NCI-H146 (cell line): Measurements from ENCODE around the gene DLG2.

Experiments used
- DNase-seq: peaks from one replicate; lab custom pipeline; 2025; lab: John Stamatoyannopoulos, UW

DLG2 gene

GRCh38 chr11:83520849-83521248 is 2106.3 kb downstream of the DLG2 start:
- peak; percentile 10 for DNase-seq

- DNase-seq: peak; percentile 15
Observed at GRCh38 chr11:83511646-83512045, 2115.5 kb downstream of the DLG2 start.

GRCh38 chr11:83510530-83511460 is 2116.3 kb downstream of the DLG2 start:
- DNase-seq: no peak

GRCh38 chr11:83508804-83509203 is 2118.3 kb downstream of the DLG2 start:
- peak; percentile 3 for DNase-seq

- DNase-seq: no peak
Observed at GRCh38 chr11:83502041-83502440, 2125.1 kb downstream of the DLG2 start.

GRCh38 chr11:83493917-83494316 is 2133.2 kb downstream of the DLG2 start:
- no peak for DNase-seq

- DNase-seq: no peak
Observed at GRCh38 chr11:83493034-83493433, 2134.1 kb downstream of the DLG2 start.

- no peak for DNase-seq
Observed at GRCh38 chr11:83483808-83484207, 2143.3 kb downstream of the DLG2 start.

- no peak for DNase-seq
Observed at GRCh38 chr11:83480811-83481210, 2146.3 kb downstream of the DLG2 start.

GRCh38 chr11:83480251-83480650 is 2146.9 kb downstream of the DLG2 start:
- DNase-seq: no peak

- DNase-seq: no peak
Observed at GRCh38 chr11:83477772-83478171, 2149.4 kb downstream of the DLG2 start.

- no peak for DNase-seq
Observed at GRCh38 chr11:83475760-83476159, 2151.4 kb downstream of the DLG2 start.

- DNase-seq: no peak
Observed at GRCh38 chr11:83473743-83474142, 2153.4 kb downstream of the DLG2 start.

- DNase-seq: no peak
Observed at GRCh38 chr11:83472806-83473205, 2154.3 kb downstream of the DLG2 start.

GRCh38 chr11:83471831-83472727 is 2155.1 kb downstream of the DLG2 start:
- no peak for DNase-seq

- DNase-seq: no peak
Observed at GRCh38 chr11:83467837-83468236, 2159.3 kb downstream of the DLG2 start.

- no peak for DNase-seq
Observed at GRCh38 chr11:83464160-83464944, 2162.8 kb downstream of the DLG2 start.

GRCh38 chr11:83459798-83460197 is 2167.3 kb downstream of the DLG2 start:
- DNase-seq: no peak

GRCh38 chr11:83456566-83456965 is 2170.6 kb downstream of the DLG2 start:
- no peak for DNase-seq

- no peak for DNase-seq
Observed at GRCh38 chr11:83456075-83456474, 2171.1 kb downstream of the DLG2 start.

GRCh38 chr11:83455356-83455755 is 2171.8 kb downstream of the DLG2 start:
- no peak for DNase-seq

GRCh38 chr11:83454674-83455073 is 2172.5 kb downstream of the DLG2 start:
- DNase-seq: no peak
